Left kidney (tissue), 2 donors: ENCODE data around the gene MAP3K20. TPM values are rescaled to one million over a fixed set of nuclear protein-coding genes. Genes with fewer than 3 reads are reported as not detected.
"Not testable (repeated sequence)": the region's sequence is repeated elsewhere in the genome, so short reads cannot be mapped to it uniquely, and the experiment has no call there.

Experiments
- DNase-seq: peaks from one replicate; pipeline ENCODE4 v3.0.0-alpha.2; 2013
- polyA plus RNA-seq: library from polyadenylated mRNA; unstranded; fragments of 120-200 nt; gene quantifications from one replicate; pipeline ENCODE4 v1.2.1, GENCODE V29; 2013; ENCODE audit not compliant: insufficient read length

The MAP3K20 gene
- polyA plus RNA-seq, 1 donor: 29.3 TPM

GRCh38 chr2:173278794-173279526 is 203.3 kb downstream of the MAP3K20 start:
- no peak for DNase-seq

GRCh38 chr2:173279527-173279868 is 203.9 kb downstream of the MAP3K20 start:
- no peak for DNase-seq

GRCh38 chr2:173280853-173281252 is 205.2 kb downstream of the MAP3K20 start:
- no peak for DNase-seq

- not testable (repeated sequence) for DNase-seq
These were observed 206.3 kb downstream of the MAP3K20 start for GRCh38 chr2:173281898-173282297.

- DNase-seq: no peak
These were observed 207.3 kb downstream of the MAP3K20 start for GRCh38 chr2:173282795-173283545.

GRCh38 chr2:173286153-173286809 is 210.6 kb downstream of the MAP3K20 start:
- DNase-seq: no peak

- no peak for DNase-seq
These were observed 211.9 kb downstream of the MAP3K20 start for GRCh38 chr2:173287594-173287993.

- DNase-seq: no peak
These were observed 212.9 kb downstream of the MAP3K20 start for GRCh38 chr2:173288561-173288960.

- no peak for DNase-seq
These were observed 214.4 kb downstream of the MAP3K20 start for GRCh38 chr2:173290046-173290445.

- no peak for DNase-seq
These were observed 214.9 kb downstream of the MAP3K20 start for GRCh38 chr2:173290518-173290917.

- no peak for DNase-seq
These were observed 215.8 kb downstream of the MAP3K20 start for GRCh38 chr2:173291412-173291811.

GRCh38 chr2:173296235-173296634 is 220.6 kb downstream of the MAP3K20 start:
- DNase-seq: no peak

GRCh38 chr2:173298536-173299097 is 223.0 kb downstream of the MAP3K20 start:
- DNase-seq: no peak

- DNase-seq: no peak
These were observed 224.1 kb downstream of the MAP3K20 start for GRCh38 chr2:173299764-173300163.

- DNase-seq: no peak
These were observed 224.8 kb downstream of the MAP3K20 start for GRCh38 chr2:173300458-173300857.

GRCh38 chr2:173301549-173301948 is 225.9 kb downstream of the MAP3K20 start:
- DNase-seq: not testable (repeated sequence)

- no peak for DNase-seq
These were observed 229.7 kb downstream of the MAP3K20 start for GRCh38 chr2:173305303-173305702.

- DNase-seq: no peak
These were observed 231.6 kb downstream of the MAP3K20 start for GRCh38 chr2:173307293-173307692.

- DNase-seq: not testable (repeated sequence)
These were observed 233.7 kb downstream of the MAP3K20 start for GRCh38 chr2:173309370-173309769.

GRCh38 chr2:173311844-173312606 is 236.4 kb downstream of the MAP3K20 start:
- no peak for DNase-seq
